ENCODE data around the gene URB1.

The URB1 gene

DNA sequence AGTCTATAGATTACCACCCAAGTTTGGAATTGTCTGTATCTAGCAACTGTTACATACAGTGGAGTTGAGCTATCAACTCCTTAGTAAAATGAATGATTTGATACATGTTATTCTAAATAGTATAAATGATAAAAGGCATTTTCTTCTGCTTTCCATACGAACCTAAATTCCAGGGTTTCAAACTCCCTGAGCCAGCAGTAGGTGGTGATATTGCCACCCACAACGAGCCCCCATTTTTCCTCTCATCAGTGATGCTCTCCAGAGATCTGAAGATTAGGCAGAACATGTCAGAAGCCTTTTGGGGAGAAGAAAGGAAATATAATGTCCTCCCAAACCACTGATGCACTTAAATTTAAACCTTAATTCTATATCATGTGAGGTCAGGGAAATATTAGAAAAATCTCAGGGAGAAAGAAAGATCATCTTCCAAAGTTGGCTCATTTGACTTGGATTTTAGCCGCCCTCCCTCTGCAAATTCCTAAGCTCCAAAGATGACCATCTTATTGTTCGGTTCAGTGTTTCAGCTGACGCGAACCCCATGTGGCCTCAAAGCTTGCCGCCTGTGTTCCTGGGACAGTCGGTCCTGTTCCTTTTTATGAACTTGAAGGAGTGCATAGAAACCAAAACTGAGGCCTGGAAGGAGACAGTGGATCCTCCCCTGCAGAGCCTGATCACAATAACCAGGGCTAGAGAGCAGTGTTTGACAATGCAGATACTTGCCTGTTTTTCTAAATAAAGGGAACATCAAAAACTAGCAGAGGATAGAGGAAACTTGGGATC, 22.0 kb upstream of the URB1 start:
- no peak for DNase-seq (ENCODE audit: insufficient read length, low spot score)
- FAIRE-seq: no peak
- peak; percentile 20 for TF ChIP-seq CTCF (IDR thresholded peaks at IDR 0.05; ENCODE audit: insufficient read depth, missing control alignments)

GRCh38 chr21:32413697-32414578, 21.1 kb upstream of the URB1 start:
- FAIRE-seq: no peak
- no peak for TF ChIP-seq CTCF (IDR thresholded peaks at IDR 0.05; ENCODE audit: insufficient read depth, missing control alignments)
- DNase-seq (ENCODE audit: insufficient read length, low spot score): no peak

GRCh38 chr21:32413015-32413504, 20.2 kb upstream of the URB1 start:
- no peak for TF ChIP-seq CTCF (IDR thresholded peaks at IDR 0.05; ENCODE audit: insufficient read depth, missing control alignments)
- no peak for FAIRE-seq

DNA sequence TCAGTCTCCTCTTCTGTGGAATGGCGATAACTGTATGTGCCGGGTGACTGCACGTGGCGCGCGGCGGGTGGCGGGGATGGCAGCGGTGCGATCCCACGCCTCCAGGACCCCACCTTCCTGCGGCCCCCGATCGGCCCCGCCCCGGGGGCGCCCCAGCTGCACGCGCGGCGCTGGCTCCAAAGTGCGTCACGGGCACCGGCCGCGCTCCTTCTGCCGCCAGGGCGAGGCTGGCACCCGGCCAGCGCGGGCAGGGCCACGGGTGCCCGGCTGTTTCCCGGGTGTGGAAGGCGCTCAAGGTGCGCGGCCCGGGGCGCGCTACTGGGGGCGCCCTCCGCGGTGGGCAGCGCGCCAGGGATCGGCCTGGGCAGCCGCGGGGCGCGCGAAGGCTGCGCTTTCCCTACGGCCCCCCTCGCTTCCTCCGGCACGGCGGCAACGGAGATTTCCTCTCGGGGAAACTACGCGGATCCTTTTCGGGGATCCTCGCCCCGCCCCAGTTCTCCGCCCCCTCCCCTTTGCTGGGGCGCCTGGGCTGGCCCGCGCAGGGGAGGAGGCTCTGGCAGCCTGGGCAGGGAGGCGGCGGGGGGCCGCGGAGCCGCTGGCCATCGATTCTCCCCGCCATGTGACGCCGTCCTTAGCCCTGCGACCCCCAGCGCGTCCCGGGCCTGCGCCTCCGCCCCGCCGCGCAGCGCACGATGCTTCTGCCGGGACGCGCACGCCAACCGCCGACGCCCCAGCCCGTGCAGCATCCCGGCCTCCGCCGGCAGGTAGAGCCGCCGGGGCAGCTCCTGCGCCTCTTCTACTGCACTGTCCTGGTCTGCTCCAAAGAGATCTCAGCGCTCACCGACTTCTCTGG, 19.6 kb upstream of the URB1 start, which contains the start of gene EVA1C:
Gene EVA1C (plus strand): TSS at position 545 of the 853 bp plus-strand sequence. CDS start 148 bp downstream, at position 693.
- FAIRE-seq (no peak), DNase-seq (ENCODE audit: insufficient read length, low spot score) (no peak)
- TF ChIP-seq CTCF (IDR thresholded peaks at IDR 0.05; ENCODE audit: insufficient read depth, missing control alignments): no peak

More at GRCh38 chr21:32413015-32413504, 20.2 kb upstream of the URB1 start:
- no peak for DNase-seq (ENCODE audit: insufficient read length, low spot score)

DNA sequence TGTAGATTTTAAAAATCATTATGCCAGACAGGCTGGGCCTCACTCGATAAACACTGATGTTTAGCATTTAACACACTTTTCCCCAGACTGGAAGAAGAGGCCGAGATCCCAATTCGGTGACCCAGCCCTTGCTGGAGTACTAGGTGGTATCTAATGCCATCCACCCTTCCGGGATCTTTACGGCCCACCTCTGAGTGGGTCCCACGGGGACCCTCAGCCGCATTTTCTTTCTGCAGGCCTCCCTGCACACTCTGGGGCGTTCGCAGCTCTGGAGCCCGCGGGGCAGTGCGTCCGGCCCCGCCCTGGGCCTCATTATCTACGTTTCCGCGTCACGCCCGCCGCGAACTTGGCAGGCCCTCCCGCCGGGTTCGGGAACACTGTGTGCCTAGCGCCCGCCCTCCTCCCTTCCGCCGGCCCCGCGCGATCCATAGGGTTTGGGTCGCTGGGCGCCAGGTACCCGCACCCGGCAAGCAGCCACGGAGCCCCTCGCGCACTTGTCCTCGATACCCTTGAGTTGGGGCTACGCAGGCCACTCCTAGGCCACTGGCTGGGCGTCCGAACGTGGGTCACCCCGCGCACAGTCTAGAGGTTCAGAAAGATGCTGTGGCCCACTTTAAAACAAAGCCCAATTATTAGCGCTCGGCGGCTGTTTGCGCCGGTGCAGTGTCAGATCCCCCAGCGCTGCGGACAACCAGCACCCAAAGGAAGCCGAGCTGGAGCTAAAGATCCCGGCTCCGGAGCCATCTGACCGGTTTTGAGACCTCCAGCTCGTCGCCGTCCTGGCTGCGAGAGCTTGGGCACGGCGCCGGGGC, 18.7 kb upstream of the URB1 start:
- FAIRE-seq (no peak), DNase-seq (ENCODE audit: insufficient read length, low spot score) (no peak)
- no peak for TF ChIP-seq CTCF (IDR thresholded peaks at IDR 0.05; ENCODE audit: insufficient read depth, missing control alignments)

GRCh38 chr21:32410916-32411315, 18.1 kb upstream of the URB1 start:
- no peak for FAIRE-seq
- no peak for DNase-seq (ENCODE audit: insufficient read length, low spot score)
- no peak for TF ChIP-seq CTCF (IDR thresholded peaks at IDR 0.05; ENCODE audit: insufficient read depth, missing control alignments)
